Superior temporal gyrus (tissue), 1 donor: Measurements from ENCODE around the gene TMEM176B.
"Not testable (repeated sequence)": the region's sequence is repeated elsewhere in the genome, so short reads cannot be mapped to it uniquely, and the experiment has no call there.

Experiments
- DNase-seq: peaks from one replicate; pipeline ENCODE4 v3.0.0-alpha.2; 2016; ENCODE audit errors: extremely low spot score

The TMEM176B gene

GRCh38 chr7:150790416-150791075 lies 9.6 kb downstream of the TMEM176B start:
- DNase-seq = no peak

DNA sequence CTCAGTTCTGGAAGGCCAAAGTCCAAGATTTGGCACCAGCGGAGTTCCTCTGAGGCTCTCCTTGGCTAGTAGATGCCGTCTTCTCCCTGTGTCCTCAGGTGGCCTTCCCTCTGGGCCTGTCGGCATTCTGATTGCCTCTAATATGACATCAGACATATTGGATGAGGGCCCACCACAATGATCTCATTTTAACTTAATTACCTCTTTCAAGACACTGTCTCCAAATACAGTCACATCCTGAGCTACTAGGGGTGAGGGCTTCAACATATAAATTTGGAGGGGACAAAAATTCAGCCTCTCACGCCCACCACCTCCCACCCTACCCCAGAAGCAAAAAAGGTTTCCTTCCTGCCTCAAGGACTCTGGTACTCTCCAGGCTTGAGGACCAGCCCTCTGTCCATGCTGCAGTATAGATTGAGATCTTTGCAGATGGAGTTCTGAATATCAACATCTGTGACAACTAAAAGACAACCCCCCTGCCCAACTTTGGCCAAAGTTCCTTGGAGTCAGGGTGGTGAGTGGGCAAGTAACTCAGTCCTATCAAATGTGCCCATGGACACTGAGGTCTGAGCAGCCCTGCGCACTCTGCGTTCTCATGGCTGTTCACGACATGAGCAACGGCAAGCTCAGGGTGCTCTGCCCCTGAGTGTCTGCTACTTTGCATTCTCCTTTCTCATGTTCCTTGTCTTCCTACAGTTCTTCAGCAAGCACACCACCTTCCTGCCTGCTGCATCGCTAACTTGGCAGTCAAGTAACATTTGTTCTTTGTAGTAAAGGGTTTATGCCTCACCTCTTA lies 11.5 kb downstream of the TMEM176B start:
- DNase-seq = no peak

- peak; percentile 22 for DNase-seq
Measured at GRCh38 chr7:150787321-150788281, 12.6 kb downstream of the TMEM176B start.

DNA sequence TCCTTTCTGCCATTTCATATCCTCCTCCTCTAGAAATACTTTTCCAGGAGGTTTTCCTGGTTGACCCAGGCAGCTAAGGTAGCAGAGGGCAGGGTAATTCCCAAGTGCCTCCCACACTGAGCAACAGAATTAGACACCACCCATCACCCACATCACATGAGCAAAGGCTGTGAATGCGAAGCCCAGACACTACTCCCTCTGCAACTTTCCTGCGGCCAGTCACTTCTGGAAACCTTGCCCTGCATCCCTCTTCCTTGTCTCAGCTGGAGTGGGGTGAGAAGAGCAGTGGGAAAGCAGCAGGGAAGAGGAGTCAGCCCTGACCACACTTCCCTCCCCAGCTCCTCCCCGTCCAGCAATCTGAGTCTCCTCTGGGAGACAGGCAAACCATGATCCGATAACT lies 15.2 kb downstream of the TMEM176B start:
- no peak for DNase-seq

- no peak for DNase-seq
Measured at GRCh38 chr7:150784120-150784736, 15.9 kb downstream of the TMEM176B start.

DNA sequence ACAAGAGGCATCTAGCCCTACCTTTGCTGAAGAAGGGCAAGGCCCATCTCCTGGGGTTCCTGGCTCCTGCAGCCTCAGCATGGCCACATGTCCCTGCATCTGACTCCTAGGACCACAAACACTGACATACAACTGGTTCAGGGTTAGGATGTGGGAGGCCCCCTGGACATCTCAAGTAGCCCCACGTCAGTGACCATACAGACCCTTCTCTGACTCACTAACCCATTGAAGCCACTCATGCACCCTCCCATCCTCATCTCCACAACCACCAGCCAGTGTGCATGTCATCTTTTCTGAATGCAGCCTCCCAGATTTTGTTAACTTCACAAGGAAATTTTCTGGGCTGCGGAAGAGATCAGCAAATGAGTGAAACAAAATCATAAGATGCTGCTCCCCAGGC lies 18.2 kb downstream of the TMEM176B start:
- no peak for DNase-seq

DNA sequence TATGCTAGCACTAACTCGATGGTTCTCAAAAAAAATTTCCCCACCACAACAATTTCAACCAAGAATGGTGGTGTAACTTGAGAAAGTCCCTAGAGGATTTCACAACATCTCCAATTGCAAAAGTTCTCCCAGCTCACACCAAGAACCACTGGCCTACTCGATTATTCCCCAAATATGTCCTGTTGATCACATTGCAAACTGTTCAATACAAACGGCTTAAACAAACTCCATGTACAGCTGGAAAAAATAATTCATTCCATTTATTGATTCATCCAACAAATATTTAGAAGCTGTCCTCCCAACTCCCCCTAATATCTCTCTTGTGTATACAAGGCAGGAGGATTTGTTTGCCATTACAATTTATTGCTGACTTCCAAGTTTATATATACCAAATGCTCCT lies 19.1 kb downstream of the TMEM176B start:
- no peak for DNase-seq

DNA sequence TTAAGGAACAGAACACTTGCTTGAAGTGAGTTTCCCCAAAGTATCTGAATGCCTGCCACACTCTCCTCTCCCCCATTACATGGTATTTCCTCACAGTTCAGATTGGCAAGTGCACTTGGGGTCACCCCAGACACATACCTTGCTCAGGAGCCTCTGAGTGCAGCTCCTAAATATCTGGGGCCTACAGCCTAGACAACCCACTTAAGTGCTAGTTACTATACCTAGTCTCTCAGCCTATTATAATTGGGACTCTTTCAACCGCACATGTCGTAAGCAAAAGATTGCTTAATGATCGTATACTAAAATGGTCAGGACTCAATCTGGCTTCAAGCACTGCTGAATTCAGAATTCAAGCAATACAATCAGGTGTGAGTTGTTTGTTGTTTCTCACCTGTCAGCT lies 19.9 kb downstream of the TMEM176B start:
- DNase-seq = no peak

DNA sequence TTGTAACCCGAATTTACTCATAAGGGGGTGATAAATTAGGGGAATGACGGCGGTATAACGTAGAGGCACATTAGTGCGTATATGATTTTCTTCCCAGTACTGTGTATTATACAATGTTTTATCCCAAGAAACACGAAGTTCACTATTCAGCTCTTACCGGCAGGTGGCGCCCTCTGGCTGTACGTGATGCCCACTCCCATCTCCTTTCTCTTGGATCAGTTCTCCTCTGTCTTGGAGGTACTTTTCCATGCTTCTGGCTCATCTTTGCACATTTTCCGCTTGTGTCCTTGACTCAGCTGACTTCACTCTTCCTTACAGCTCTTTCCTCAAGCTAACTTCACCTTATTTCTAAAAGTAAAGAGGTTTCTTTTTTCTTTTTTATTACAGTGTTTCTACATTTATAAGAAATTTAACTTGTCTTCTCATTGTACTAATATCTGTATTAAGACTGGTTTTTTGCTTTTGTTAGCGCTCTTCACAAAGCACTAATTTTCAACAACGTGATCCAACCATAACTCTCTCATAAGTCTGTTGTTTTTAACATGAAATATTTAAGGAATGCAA lies 21.3 kb downstream of the TMEM176B start:
- DNase-seq = peak; percentile 91

DNA sequence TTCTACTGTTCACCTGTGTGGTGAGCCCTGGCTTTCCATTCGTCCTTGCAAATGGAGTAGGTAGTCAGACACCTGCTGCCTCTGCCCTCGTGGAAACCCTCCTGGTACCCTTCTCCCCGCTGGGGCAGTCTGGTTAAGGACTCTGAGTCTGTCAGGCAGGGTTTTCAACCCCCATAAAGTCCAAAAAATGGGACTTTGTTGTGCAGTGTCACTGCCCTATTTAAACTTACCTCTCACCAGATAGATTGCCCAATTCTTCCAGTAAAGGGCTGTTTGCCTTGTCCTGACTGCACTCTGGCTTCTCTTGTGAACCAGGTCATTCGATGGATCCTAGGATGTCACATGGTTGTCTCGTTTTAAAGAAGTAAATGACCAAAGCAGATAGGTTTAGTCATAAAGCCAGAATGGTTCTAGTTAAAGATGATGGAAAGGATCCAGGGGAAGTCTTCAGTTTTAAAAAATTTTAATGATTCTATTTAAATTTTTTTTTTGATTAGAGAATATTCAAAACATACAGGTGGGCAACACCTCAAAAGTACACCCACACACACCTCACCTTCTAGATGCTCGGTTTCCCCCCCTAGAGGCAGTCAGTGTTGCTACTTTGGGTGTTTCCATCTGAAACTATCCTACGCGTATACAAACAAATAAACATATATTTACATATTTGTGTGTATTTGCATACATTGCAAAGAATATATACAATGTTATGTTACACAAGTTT lies 22.0 kb downstream of the TMEM176B start:
- DNase-seq = no peak

- DNase-seq = not testable (repeated sequence)
Measured at GRCh38 chr7:150774131-150774530, 26.0 kb downstream of the TMEM176B start.

DNA sequence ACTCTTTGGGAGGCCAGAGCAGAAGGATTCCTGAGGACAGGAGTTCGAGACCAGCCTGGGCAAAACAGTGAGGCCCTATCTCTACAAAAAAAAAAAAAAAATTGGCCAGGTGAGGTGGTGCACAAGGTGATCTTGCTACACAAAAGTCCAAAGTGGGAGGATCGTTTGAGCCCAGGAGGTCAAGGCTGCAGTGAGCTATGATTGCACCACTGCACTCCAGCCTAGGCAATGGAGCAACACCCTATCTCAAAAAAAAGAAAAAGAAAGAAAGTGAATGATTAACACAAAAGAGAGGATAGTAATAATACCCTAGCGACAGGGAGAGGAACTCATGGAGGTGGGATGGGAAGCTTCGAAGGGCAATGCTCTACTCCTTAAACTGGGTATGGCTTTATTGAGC lies 30.4 kb downstream of the TMEM176B start:
- DNase-seq = no peak

DNA sequence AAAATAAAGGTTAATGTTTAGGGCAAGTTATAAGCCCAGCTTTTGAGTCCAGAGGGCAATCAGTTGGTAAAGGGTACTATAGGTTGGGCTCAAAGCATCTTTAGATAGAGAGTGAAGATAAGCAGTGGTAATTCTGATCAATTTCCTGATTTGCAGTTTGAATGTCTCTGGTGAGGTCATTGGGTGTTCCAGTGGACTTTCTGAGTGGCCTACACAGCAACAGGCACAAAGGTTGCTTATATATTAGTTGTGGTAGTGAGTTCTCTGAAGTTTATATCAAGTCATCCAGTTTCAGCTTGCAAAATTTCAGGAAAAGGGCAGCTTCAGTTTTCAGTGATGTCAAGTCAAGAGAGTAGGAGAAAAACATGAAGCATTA lies 33.8 kb downstream of the TMEM176B start:
- no peak for DNase-seq

- DNase-seq = no peak
Measured at GRCh38 chr7:150759479-150759878, 40.7 kb downstream of the TMEM176B start.

DNA sequence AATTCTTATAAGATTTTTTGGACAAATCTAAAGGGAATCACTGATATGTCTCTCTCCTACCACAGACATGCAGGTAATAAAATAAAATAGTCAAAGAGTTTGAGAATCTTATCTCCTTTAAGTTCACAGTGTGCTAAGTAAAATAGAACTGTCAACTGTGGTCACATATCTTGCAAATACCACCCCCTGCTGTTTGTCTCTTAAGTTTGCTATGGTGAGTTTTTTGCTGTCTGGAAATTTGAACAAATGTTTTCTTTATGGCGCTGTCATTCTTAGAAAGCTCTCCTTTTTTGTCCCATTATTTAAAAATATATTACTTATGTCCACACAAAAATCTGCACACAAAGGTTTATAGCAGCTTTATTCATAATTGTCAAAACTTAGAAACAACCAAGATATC lies 43.3 kb downstream of the TMEM176B start:
- DNase-seq = peak; percentile 60

GRCh38 chr7:150756166-150756565 lies 44.0 kb downstream of the TMEM176B start:
- no peak for DNase-seq

- DNase-seq = no peak
Measured at GRCh38 chr7:150755473-150756099, 44.6 kb downstream of the TMEM176B start.

DNA sequence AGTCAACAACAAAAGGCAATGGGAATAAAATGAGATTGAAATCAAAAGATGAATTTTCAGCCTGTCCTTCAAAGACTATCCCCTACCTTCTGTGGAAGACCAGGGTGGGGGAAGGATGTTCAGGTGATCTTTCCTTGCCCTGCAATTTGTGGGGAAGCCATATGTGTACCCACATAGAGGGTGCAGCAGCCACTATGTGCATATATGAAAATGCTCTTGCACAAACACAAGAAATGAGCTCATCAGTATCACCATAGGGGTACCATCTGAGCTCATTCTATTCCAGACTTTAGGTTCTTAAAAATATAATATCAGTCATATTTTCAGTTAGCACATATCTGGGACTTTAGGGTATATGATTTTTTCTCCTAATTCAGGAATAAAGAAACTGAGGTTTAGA lies 45.2 kb downstream of the TMEM176B start:
- DNase-seq = no peak

DNA sequence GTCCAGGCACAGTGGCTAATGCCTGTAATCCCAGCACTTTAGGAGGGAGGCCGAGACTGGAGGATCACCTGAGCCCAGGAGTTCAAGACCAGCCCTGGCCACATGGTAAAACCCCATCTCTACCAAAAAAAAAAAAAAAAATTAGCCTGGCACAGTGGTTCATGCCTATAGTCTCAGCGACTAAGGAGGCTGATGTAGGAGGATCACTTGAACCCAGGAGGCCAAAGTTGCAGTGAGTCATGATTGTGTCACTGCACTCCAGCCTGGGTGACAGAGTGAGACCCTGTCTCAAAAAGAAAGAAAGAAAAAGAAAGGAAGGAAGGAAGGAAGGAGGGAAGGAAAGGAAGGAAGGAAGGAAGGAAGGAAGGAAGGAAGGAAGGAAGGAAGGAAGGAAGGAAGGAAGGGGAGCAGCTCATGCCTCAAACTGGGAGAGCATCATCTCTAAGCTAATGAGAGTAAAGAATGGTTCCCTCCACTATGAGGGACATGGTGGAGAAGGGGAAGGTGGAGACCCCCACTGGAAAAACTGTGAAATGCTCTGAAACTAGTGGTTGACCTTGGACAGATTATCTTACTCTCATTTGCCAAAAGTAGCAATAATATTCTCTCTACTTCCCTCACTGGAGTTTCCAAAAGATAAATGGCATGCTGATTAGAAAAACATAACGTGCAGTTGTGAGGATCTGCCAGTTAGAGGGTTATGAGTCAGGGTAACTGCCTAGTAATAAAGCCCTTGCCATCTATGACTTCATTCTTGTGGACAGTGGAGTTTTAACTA lies 46.1 kb downstream of the TMEM176B start:
- DNase-seq = no peak

DNA sequence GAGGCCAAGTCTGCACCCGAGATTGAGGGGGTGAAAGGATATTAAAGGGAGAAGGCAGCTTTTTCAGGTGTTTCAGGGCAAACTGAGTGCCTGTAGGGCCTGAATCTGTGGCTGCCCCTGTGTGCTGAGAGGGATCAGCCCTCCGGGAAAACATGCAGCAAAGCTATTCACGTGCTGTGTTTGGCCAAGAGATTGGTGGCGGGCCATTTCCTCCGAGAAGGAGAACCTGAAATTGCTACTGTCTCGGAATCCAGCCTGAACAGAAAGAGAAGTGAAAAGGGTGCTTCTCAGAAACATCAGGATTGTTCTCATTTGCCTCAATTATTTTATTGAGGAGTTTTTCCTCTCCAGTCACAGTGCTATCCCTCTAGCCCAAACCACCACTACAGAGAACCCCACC lies 46.9 kb downstream of the TMEM176B start:
- DNase-seq = no peak
